Measurements from ENCODE around the gene TMEM109.
"Not testable (repeated sequence)": the region's sequence is repeated elsewhere in the genome, so short reads cannot be mapped to it uniquely, and the experiment has no call there.

The TMEM109 gene

GRCh38 chr11:60879104-60879503 lies 34.9 kb upstream of the TMEM109 start:
- no peak for DNase-seq

GRCh38 chr11:60879971-60880588 lies 33.9 kb upstream of the TMEM109 start:
- no peak for DNase-seq

- no peak for DNase-seq
Observed at GRCh38 chr11:60880643-60881282, 33.2 kb upstream of the TMEM109 start.

GRCh38 chr11:60887556-60887955 lies 26.4 kb upstream of the TMEM109 start:
- peak; percentile 11 to 16 for DNase-seq

GRCh38 chr11:60889869-60890311 lies 24.1 kb upstream of the TMEM109 start:
- no peak for DNase-seq

- no peak for DNase-seq
Observed at GRCh38 chr11:60890696-60891095, 23.3 kb upstream of the TMEM109 start.

- DNase-seq, result no peak
Observed at GRCh38 chr11:60891103-60891741, 22.7 kb upstream of the TMEM109 start.

- no peak for DNase-seq
Observed at GRCh38 chr11:60895687-60896086, 18.3 kb upstream of the TMEM109 start.

- DNase-seq, result no peak
Observed at GRCh38 chr11:60897496-60897895, 16.5 kb upstream of the TMEM109 start.

- DNase-seq, result peak in 1 of 2 donors; percentile 32
Observed at GRCh38 chr11:60899046-60899936, 14.7 kb upstream of the TMEM109 start.

GRCh38 chr11:60899977-60900376 lies 14.0 kb upstream of the TMEM109 start:
- no peak for DNase-seq

GRCh38 chr11:60900673-60901404 lies 13.1 kb upstream of the TMEM109 start:
- DNase-seq, result no peak

- DNase-seq, result no peak
Observed at GRCh38 chr11:60902625-60903024, 11.3 kb upstream of the TMEM109 start.

GRCh38 chr11:60905047-60905446 lies 8.9 kb upstream of the TMEM109 start:
- no peak for DNase-seq

GRCh38 chr11:60905551-60906113 lies 8.3 kb upstream of the TMEM109 start:
- peak; percentile 18 to 44 for DNase-seq

- DNase-seq, result peak; percentile 94 to 99
Observed at GRCh38 chr11:60906132-60906972, 7.6 kb upstream of the TMEM109 start, which contains the start of gene PRPF19. PRPF19 (minus strand) TSS chr11:60906585; CDS start chr11:60906382, 203 bp downstream.

GRCh38 chr11:60908803-60909202 lies 5.2 kb upstream of the TMEM109 start:
- DNase-seq, result no peak

GRCh38 chr11:60909680-60910280 lies 4.2 kb upstream of the TMEM109 start:
- not testable (repeated sequence) for DNase-seq

GRCh38 chr11:60910281-60910687 lies 3.7 kb upstream of the TMEM109 start:
- DNase-seq, result no peak

GRCh38 chr11:60910711-60911380 lies 3.1 kb upstream of the TMEM109 start:
- DNase-seq, result no peak

All from activated CD4-positive, alpha-beta T cell treated with anti-CD3 and anti-CD28 coated beads for 4 hours (primary cell).